T-helper 1 cell treated with Interleukin-12 subunit alpha and Interleukin-12 subunit beta and Interleukin-4 antibody, amounts not matched to agents 30 ng/mL and 1 ng/mL, for 36 hours (primary cell): ENCODE measurements around the gene RASGRF2. TPM values are rescaled to one million over a fixed set of nuclear protein-coding genes. Genes with fewer than 3 reads are reported as not detected.

Source experiments
- intact Hi-C: fragments of 100-400 bp; cut with micrococcal nuclease; formaldehyde crosslinking; loops from one replicate; pipeline ENCODE4 v1.15.1; 2024
- total RNA-seq: library from RNA; stranded (reverse); gene quantifications from 2 replicates; pipeline ENCODE4 v1.2.3, GENCODE V29; 2022

Gene RASGRF2
- total RNA-seq, 1 donor from 2014 or later = 10.8 TPM

DNA sequence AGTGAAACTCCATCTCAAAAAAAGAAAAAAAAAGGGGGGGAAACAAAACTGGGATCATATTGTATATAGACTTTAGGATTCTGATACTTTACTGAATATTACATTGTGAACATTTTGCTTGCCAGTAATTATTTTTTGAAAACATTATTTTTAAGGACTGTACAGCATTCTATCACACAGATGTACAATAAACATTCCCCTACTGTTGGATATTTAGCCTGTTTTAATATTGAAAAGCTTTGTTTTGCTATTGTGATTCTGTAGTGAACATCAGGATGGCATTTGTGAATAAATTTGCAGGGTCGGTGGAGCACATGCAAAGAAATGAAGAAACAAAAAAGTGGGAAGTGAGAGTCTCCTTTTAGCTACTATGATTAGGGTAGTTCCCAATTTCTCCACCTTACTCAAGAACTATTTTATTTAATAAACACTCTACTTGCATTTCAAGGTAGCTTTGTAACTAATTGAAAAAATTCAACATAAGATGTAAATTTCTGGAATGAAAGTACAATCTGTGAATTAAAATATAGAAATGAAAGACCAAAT is 18.7 kb downstream of the RASGRF2 start:
- intact Hi-C loops = no loop called here

- intact Hi-C loops = no loop called here
Measured at GRCh38 chr5:80982093-80982492, 21.9 kb downstream of the RASGRF2 start.

- intact Hi-C loops = no loop called here
Measured at GRCh38 chr5:80985600-80986228, 25.6 kb downstream of the RASGRF2 start.

DNA sequence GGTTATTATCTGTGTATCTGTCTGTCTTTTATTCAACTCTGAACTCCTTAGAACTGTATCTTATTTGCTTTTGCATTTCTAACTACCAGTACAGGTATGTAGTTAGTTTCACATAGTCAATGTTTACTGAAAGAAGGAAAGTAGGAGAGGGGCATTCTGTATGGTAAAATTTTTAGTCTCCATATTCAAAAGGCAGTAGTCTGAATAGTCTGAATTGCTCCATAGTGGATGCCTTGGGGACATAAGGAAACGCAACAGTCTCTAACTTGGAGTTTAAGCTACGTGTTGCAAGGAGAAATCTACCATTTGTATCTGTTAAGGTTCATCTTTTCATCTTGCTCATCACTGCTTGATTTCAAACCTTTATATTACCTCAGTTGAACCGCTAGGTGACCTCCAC is 26.2 kb downstream of the RASGRF2 start:
- intact Hi-C loops = no loop called here

DNA sequence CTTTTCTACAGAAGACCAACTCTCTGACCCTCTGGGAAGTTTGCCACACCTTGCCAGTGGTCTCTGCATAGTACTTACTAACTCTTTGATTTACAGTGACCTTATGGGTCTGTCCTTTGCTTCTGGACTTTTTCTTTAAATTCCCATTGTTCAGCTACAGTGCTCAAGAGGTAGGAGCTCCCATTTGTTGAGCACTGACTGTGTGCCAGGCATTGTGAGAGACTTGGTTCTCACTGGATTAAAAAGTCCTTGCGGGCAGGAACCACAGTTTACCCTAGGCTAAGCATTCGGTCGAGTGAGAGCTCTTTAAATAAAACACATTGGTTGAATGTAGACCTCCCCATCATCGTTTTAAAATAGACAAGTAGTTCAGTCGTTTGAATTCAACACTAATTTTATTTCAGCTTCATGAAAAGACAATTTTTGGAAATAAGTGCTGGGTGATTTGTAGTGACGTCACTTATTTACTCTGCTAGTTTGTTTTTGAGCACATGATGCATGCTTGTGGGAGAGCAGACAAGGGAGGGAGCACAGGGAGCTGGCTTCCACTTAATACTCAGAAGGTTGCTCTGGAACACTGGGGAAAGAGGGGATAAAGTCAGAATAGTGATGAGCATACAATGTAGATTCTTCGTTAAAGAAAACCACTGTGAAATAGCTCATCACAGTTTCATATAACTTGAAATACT is 27.1 kb downstream of the RASGRF2 start:
- intact Hi-C loops = no loop called here

DNA sequence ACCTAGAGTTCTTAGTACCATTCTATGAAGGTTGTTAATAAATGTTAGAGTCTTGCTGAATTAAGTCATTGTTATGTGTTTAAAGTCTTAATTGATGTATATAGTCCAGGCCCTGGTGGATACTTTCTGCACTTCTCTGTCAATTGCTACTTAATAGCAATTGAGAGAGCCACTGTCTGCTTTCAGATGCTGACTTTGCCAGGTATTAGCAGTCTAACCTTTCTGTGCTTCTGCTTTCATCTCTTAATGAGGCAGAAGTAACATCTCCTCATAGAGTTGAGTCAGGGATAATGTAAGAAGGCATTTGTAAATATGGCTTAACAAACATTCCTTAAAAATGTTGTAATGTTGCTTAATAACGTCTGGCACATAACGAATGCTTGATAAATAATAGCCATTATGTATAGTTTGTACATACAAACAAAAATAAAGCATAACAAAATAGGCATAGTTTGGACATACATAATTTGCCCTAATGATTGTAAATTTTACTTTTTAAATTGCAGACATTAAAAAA is 28.3 kb downstream of the RASGRF2 start:
- intact Hi-C loops = no loop called here

DNA sequence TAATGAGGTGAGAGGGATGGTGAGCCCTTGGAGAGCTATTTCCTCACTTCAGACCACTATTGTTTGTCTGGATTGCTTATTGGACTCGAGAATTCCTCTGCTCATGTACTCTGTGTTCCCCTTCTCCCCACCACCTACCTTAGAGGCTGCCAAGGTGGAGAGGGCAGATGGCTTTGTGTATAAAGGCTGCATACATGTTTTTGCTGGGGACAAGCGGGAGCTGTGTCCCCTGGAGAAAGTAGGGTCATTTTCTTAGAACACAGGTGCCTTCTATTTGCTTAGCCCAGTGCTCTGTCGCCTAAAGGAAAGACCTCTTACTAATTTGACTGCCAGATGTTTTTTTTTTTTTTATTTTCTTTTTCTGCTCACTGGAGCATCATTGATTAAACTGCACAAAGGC is 29.7 kb downstream of the RASGRF2 start:
- intact Hi-C loops = no loop called here

- intact Hi-C loops = no loop called here
Measured at GRCh38 chr5:80990527-80990926, 30.4 kb downstream of the RASGRF2 start.

- intact Hi-C loops = no loop called here
Measured at GRCh38 chr5:80990971-80991370, 30.8 kb downstream of the RASGRF2 start.

DNA sequence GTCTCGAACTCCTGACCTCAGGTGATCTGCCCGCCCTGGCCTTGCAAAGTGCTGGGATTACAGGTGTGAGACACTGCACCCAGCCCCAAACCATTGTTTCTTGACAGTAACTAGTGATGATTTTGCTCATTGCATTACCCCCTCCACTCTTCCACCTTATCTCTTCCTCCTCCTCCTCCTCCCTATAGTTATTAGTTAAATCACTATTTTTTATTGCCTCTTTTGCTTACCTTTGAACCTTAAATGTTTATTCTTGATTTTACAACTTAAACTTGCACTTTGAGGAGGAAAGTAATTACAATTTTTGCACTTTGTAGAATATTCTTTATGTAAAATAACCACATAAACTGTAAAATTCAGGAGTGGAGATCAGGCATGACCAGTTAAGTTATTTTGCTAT is 35.7 kb downstream of the RASGRF2 start:
- intact Hi-C loops = no loop called here

GRCh38 chr5:80998590-80998979 is 38.4 kb downstream of the RASGRF2 start:
- intact Hi-C loops = loop anchor here (1.0 kb wide), 1 partner anchor 9 kb away; no protein-coding TSS in a partner anchor

DNA sequence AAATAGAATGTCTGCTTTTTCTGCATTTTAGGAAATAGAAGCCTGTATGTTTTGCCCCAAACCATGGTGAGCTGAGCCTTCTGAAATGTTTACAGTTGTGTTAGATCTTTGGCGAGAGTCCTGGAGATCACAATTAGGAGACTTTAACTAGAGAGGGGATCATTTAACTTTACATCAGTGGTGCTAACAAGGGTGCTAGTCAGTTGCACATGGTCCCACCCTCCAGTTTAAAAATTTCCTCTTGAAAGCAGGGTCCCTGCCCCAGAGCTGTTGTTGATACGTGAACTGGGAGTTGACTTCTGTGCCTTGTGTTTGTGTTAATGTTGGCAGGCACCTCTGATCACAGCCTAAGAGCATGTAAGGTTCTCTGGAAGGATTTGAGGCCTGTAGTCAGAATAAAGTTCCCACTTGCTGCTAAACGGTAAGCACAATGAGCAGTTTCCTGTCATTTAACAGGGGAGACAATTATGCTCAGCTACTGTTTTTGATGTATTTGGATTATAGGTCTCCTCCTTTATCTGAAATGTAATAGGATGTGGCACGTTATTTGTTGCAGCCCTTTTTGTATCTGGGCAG is 43.7 kb downstream of the RASGRF2 start:
- intact Hi-C loops = no loop called here

- intact Hi-C loops = loop anchor here (2.0 to 5.0 kb wide), 7 partner anchors 138 to 1013 kb away; partner anchors contain the start of genes ATG10, MTX3, ZCCHC9 and ZFYVE16
Measured at GRCh38 chr5:81005708-81006107, 45.5 kb downstream of the RASGRF2 start.

GRCh38 chr5:81006231-81006630 is 46.1 kb downstream of the RASGRF2 start:
- intact Hi-C loops = loop anchor here (2.0 to 5.0 kb wide), 7 partner anchors 139 to 1014 kb away; partner anchors contain the start of genes ATG10, MTX3, ZCCHC9 and ZFYVE16

GRCh38 chr5:81006947-81007636 is 46.9 kb downstream of the RASGRF2 start:
- intact Hi-C loops = loop anchor here (1.0 to 5.0 kb wide), 11 partner anchors 9 to 1015 kb away; partner anchors contain the start of genes ATG10, MTX3, ZCCHC9 and ZFYVE16

- intact Hi-C loops = loop anchor here (1.0 to 5.0 kb wide), 11 partner anchors 9 to 1015 kb away; partner anchors contain the start of genes ATG10, MTX3, ZCCHC9 and ZFYVE16
Measured at GRCh38 chr5:81007637-81008027, 47.5 kb downstream of the RASGRF2 start.

DNA sequence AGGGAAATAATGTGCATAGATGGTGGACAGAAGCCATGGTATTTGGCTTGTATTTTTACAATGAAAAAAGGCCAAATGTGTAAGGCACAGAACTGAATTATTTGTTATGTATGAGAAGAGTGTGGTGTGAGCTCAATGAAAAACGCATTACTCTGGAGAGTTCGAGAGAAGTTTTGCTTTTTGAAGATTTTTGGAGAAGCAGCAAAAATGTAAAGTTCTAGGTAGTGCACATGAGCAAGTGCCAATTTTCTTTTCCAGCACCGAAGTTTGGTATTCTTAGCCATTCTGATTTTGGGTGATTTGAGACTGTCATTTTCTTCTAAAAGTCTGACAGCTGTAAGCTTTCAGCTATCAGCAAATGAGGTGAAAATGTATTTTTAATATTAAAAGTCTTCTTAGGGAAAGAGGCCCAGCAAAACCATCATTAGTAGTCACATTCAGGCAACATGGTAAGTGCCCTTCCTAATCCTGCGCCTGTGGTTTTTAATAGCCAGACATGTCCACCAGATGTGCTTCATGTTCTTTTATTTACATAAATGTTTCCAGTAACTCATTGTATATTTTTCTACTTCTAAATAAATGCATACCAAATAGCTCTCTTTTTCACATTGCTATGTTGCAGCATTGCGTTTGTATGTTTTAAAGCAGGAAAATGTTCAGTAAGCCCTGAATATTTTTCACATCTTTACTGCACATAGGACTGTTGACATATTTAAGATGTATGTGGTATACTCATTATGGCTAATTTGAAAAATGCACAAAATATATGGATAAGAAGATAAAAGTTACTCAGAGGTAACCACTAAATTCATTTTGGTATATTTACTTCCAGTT is 50.4 kb downstream of the RASGRF2 start:
- intact Hi-C loops = no loop called here

- intact Hi-C loops = no loop called here
Measured at GRCh38 chr5:81014348-81014747, 54.2 kb downstream of the RASGRF2 start.

GRCh38 chr5:81016116-81016515 is 56.0 kb downstream of the RASGRF2 start:
- intact Hi-C loops = no loop called here

- intact Hi-C loops = loop anchor here (1.0 kb wide), 1 partner anchor 10 kb away; no protein-coding TSS in a partner anchor
Measured at GRCh38 chr5:81017320-81017719, 57.2 kb downstream of the RASGRF2 start.
